ENCODE measurements around the gene HS6ST1.

- TF ChIP-seq POLR2A (IDR thresholded peaks at IDR 0.05): no peak
- TF ChIP-seq, protein P1, sequence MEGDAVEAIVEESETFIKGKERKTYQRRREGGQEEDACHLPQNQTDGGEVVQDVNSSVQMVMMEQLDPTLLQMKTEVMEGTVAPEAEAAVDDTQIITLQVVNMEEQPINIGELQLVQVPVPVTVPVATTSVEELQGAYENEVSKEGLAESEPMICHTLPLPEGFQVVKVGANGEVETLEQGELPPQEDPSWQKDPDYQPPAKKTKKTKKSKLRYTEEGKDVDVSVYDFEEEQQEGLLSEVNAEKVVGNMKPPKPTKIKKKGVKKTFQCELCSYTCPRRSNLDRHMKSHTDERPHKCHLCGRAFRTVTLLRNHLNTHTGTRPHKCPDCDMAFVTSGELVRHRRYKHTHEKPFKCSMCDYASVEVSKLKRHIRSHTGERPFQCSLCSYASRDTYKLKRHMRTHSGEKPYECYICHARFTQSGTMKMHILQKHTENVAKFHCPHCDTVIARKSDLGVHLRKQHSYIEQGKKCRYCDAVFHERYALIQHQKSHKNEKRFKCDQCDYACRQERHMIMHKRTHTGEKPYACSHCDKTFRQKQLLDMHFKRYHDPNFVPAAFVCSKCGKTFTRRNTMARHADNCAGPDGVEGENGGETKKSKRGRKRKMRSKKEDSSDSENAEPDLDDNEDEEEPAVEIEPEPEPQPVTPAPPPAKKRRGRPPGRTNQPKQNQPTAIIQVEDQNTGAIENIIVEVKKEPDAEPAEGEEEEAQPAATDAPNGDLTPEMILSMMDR (IDR thresholded peaks at IDR 0.05 in 4 of 5, conservative IDR thresholded peaks at IDR 0.05 in 1 of 5): no peak
These were observed 43.7 kb upstream of the HS6ST1 start for GRCh38 chr2:128362176-128362888.
